NCI-H748 (cell line): ENCODE data around the gene OR5AC2.
A peak's percentile ranks its signal among the peaks of the same experiment; 100 is the strongest.

Experiments
- DNase-seq: peaks from one replicate; lab custom pipeline; 2025; ENCODE audit not compliant: unreplicated experiment; lab: John Stamatoyannopoulos, UW

OR5AC2 gene, protein sequence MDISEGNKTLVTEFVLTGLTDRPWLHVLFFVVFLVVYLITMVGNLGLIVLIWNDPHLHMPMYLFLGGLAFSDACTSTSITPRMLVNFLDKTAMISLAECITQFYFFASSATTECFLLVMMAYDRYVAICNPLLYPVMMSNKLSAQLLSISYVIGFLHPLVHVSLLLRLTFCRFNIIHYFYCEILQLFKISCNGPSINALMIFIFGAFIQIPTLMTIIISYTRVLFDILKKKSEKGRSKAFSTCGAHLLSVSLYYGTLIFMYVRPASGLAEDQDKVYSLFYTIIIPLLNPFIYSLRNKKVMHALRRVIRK

DNA sequence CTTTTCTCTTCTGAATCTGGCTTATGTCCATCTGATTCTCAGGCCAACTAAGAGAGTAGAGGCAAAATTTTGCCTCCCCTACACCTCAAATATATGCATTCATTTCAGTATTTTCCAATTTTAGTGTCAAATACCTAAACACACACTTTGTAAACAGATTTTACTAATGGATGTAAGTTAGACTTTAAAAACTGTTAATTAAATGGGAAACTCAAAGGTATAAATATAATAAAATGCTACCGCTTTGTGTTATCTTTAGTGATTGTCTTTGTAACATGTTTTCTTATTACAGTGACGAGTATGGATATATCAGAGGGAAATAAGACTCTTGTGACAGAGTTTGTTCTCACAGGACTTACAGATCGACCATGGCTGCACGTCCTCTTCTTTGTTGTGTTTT, at the start of gene OR5AC2:
OR5AC2 (plus strand) TSS at position 301 of the 400 bp plus-strand sequence; CDS start at position 301, 0 bp downstream.
- no peak for DNase-seq

DNA sequence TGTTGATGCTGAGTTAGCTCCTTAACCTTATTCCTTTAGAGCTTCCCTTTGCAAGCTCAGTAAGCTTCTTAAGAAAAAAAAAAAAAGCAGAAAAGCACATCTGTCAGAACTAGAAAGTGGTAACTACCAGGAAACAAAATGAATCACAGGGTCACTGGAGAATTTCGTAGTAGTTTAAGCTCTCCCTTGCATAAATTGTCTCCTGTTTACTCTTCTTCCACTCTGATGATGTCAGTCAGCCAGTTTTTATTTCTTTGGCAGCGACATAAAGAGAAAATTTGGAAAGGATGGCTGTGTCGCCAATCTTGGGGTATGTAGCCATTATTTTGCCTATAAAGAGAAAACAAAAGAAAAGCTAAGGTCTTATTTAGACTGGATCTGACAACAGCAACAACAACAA, 48.7 kb upstream of the OR5AC2 start:
- DNase-seq, result no peak

DNA sequence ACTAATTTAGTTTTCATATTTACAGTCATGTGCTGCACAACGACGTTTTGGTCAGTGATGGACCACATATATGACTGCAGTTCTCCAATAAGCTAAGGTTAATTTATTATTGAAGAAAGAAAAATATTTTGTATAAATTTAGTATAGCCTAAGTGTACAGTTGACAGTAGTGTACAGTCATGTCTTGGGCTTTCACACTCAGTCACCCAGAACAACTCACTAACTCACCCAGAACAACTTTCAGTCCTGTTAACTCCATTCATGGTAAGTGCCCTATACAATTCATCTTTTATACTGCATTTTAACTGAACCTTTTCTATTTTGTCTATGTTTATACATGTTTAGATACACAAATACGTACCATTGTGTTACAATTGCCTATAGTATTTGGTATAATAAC, 48.1 kb upstream of the OR5AC2 start:
- no peak for DNase-seq

DNA sequence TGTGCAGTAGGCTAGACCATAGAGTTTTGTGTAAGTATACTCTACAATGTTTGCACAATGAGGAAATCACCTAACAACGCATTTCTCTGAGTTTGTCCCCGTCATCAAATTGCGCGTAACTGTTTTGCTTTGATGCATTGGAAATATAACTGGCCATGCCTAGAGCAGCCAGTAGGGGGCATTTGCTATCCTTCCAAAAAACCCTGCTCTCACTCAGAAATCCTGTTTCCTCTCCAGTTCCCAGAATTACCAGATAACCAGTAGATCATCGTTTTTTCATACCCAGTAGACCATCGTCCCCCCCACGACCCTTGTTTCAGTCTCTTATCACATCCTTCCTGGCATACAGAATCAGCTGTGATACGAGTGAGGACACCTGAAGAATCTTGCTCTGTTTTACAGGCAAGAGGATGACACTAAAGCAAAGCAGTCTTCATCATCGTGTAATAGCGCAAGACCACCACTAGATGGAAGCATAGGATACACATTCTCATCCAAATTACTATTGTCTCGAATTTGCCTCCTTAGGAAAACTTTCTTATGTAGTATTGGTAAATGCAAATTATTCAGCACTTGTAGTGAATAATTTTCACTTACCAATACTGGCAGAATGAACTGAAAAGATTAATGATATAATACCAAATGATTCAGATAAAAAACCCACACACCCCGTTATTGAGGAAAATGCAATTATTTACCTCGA, 47.5 kb upstream of the OR5AC2 start:
- DNase-seq, result peak; percentile 70

DNA sequence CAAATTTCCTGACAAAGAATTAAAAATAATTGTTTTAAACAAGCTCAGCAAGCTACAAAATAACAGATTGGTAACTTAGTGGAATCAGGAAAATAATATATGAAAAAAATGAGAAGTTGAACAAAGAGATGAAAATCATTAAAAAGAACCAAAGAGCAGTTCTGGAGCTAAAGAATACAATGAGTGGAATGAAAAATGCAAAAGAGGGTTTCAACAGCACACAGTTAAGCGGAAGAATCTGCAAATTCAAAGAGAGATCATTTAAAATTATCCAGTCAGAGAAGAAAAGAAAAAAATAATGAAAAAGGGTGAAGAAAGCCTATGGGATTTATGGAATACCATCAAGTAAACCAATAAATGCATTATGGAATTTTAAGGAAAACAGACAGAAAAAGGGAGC, 45.6 kb upstream of the OR5AC2 start:
- no peak for DNase-seq

DNA sequence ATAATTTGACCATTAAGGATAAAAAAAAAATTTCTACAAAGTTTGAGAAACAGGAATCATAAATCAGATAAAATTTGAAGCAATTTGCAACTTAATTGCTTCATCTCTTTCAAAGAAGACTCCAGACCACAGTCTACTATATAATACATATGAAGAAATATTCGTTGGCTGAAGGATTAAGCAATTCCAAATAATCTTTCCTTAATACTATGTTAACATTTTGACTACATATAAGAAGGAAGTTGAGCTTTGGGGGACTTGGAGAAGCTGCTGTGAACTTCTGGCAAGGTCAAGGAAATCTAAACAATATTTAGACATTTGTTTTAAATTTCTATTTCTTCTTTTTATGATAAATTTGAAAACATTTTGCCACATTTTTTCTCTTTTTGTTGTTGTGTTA, 38.4 kb upstream of the OR5AC2 start:
- no peak for DNase-seq

DNA sequence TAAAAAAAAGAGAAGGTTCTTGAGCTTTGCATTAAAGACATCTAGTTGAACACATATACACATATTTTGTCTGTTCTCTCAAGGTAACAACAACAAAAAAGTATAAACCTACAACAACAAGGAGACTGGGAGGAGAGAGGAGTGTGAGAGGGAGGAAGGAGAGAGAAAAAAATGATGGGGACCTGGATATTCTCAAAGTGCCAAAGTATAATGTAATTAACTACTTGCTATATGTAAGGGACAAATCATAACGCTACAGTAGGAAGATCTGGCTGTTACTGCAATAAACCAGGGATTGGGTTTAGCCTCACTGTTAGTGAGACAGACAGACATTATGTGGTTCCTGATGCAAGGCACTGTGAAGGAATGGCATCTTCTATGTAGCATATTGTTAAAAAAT, 37.7 kb upstream of the OR5AC2 start:
- no peak for DNase-seq

DNA sequence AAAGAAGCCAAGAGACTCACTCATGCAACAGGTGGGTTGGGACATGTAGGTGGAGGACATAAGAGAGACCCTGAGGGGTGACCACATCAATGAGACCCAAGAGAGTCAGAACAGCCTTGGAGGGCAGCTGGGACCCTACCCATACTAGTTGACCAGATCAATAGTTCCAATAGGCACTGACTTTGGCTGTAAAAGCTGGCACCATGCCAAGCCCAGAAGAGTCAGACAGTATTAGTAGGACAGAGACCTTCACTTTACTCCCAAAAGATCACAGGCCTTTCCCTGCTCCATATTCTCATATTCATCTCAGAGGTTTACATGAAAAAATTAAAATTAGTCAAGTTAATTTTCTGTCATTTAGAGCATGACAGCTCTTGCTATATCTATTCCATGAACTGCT, 30.9 kb upstream of the OR5AC2 start:
- no peak for DNase-seq

DNA sequence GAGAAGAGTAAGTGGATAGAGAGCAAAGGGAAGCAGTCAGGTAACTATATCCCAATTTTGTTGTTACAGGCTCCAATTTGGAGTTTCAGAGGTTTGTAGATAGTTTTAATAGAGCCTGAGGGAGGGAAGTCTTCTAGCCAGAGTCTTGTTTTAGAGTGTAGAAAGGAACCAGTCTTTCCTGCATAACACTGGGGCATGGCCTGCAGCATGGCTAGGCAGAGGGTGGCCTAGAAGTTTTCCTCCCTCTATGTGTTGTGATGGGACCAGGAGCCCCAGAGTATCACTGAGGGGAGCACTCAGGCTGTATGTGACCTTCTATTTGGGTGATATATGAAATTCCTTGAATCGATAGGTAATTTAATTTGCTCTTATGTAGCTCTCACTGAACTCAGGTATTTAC, 29.3 kb upstream of the OR5AC2 start:
- no peak for DNase-seq

DNA sequence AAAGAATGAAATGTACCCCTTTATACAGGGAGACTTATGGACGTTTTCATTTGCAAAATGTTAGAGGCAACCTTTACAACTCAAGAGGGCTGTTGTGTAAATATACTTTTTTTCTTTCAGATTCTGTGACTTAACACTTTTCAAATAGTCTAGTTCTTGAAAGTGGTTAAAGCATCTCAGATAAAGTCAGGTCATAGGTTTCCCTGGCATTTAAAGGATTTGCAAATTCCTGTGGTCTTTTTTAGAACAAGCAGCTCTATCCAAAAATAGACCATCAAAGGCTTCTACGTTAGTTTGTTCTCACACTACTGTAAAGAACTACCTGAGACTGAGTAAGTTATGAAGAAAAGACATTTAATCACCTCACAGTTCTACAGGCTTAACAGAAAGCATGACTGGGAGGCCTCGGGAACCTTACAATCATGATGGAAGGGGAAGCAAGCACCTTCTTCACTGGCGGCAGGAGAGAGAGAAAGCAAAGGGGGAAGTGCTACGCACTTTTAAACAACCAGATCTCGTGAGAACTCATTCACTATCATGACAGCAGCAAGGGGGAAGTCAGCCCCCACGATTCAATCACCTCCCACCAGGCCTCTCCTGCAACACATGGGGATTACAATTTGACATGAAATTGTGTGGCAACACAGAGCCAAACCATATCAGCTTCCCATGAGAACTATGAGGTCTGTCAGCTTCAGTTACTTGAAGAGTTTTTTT, 28.6 kb upstream of the OR5AC2 start:
- no peak for DNase-seq

DNA sequence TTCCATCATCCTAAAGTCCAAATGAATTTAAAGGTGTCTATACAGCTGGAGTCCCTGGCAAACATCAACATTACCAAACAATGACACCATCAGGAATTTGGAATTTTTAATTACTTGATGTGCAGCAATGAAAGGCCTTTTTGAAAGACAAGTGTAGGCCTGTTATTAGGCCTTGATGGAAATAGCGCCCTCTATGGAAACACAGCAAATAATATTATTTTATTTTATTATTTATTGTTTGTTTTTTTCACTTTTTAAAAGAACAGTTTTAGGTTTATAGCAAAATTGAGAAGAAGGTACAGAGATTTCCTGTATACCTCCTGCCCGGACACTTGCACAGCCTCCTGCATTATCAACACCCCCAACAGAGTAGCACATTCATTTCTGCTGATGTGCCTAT, 18.1 kb upstream of the OR5AC2 start:
- no peak for DNase-seq

DNA sequence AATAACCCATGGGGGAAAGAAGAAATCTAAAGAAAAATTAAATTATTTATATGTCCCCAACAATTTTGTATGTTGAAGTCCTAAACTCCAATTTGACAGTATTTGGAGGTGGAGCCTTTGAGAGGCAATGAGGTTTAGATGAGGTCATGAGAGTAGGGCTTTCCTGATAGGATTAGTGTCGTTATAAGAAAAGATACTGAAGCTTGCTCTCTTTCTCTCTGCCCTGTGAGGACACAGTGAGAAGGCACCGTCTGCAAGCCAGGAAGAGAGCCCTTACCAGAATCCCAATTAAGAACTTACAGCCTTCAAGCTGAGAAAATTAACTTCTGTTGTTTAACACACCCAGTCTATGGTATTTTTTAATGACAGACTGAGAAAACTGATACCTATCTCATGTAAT, 16.1 kb upstream of the OR5AC2 start:
- no peak for DNase-seq

DNA sequence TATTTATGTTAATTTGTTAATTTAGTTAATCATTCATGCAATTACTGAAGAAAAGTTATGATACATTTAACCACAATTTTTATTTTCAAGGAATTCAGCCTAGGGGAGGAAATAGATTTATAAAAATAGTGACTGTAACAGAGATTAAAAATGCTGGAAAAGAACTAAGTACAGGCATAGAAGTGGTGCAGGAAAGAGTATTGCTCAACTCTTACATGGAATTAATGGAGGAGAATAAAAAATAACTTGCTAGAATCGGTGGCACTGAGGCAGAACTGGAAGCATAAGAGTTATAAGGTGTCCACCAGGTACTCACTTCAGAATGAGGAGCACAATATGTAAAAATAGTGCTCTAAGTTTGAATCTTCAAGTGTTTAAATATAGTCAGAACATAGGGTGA, 13.5 kb upstream of the OR5AC2 start:
- DNase-seq, result no peak

DNA sequence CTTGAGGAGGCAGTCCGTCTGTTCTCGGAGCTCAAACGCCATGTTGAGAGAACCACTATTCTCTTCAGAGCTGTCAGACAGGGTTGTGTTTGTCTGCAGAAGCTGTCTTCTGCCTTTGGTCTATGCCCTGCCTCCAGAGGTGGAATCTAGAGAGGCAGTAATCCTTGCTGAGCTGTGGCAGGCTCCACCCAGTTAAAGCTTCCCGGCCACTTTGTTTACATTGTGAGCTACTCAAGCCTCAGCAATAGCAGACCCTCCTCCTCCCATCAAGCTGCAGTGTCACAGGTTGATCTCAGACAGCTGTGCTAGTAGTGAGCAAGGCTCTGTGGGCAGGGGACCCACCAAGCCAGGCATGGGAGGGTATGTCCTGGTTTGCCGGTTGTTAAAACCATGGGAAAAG, 8.9 kb downstream of the OR5AC2 start:
- peak; percentile 1 for DNase-seq

DNA sequence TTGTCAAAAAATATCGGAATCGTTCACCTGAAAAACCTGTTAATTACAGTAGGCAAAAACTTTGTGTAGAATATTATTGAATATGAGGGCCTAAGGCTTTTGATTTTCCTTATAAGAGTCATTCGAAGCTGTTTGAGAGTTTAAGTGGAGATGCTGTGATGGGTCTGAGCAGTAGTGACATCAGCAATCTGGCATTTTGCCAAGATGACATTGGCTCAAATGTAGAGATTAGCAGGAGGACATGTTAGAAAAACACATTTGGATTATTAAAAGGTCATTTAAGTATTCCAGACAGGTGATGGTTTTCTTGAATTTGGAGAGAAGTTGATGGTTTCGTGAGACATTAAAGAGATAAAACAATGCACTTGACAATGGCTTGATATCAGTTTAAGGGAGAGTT, 12.9 kb downstream of the OR5AC2 start:
- no peak for DNase-seq

DNA sequence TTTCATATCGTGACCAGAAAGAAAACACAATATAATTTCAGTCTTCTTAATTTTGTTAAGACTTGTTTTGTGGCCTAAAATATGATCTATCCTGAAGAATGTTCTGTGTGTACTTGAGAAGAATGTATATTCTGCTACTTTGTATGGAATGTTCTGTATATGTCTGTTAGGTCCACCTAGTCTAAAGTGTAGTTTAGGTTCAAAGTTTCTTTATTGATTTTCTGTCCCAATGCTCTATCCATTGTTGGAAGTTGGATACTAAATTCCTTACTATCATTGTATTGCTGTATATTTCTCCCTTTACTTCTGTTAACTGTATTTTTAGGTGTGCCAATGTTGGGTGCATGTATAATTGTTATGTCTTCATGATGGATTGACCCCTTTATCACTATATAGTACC, 21.2 kb downstream of the OR5AC2 start:
- no peak for DNase-seq

DNA sequence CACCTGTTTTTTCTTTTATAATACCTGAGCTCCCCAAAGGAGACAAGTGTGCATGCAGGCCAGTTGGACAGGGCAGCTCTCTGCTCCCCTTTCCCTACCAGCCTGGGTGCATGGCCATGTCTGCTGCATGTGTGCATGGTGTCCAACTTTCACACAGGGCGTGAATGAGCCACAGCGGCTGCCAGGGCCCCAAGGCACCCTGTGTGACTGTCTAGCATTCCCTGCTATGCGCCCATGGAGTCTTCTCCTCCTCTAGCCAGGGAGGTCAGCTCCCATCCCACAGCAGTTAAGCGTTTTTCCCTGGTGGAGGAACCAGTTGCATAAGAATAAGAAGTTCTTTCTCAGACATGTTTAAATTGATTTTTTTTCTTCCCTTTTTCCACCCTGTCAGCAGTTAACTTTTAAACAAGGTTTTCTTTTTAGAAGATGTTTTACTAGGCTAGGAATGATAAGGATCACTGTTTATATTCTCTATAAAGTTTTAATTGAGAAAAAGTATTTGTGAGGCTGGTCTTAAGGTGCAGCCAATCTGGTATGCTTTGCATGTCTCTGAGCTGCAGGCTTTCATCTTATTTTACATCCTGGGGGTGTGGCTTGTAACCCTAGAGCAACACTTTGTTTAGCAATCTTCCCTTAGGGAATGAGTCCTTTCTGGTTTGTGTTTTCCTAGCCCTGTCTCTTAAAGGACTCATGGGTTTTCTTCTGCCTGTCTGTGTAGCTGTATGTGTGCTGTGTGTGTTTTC, 23.0 kb downstream of the OR5AC2 start:
- no peak for DNase-seq

DNA sequence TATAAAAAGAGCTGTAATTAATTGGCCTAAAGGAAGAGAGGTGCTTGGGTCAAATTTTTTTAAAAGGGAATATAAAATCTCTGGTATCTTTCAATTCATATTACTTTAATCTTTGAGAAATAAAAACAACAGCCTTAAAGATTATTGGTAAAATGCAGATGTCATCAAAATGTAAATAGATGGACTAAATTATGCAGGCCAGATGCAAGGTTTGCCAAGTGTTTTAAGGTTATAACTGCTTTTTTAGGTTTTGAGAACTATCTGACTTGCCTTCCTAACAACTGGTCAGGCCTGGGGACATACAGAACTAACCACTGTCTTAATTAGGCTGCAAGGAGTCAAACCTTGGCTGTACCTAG, 23.6 kb downstream of the OR5AC2 start:
- DNase-seq, result no peak

DNA sequence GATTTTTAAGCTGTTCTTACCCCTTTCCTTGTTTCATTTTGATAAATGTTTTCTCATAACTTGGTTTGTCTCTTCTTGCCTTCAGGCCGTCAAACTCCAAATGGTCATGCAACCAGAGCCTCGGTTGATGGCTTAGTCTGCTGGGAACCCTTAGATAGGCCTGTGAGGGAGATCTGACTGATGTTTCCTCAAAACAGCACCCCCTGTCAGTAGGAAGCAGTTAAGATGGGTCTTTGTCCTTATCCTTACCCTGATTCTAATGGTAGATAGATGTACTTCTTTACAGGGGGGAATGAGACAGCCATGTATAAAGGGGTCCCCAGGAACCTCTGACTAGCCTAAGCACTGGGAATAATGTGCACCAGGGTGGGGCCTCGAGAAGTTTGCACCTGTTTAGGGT, 27.3 kb downstream of the OR5AC2 start:
- DNase-seq, result no peak

DNA sequence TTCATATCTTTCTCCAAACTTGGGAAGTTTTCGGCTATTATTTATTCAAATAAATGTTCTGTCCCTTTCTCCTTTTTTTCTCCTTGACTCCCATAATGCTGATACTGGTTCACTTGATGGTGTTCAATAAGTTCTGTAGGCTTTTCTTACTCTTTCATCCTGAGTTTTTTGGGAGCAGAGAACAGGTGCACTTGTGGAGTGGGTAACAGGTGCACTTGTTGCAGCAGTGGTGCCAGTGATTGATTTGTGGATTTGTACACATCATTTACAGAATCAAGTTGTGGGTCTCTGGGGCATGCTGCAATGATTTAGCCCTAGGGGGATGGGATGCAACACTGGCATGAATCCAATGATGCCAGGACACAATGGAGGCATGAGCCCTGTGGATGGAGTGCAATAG, 28.7 kb downstream of the OR5AC2 start:
- DNase-seq, result no peak

DNA sequence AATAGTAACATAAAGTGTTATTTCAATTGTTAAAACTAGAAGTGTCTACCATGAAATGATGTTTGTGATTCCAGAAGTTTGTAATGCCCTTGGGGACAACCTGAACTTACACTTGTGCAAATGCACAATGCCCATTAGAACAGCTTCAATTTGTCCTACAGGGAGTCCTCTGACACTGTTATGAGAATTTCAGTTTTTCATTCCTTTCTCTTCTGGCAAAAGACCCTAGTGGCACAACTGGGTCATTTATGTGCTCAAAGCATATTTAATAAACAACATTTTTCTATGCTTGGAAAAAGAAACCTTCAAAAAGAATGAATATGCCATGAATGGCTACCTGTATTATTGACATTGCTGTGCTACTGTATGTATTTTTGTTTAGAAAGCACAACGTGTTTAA, 43.4 kb downstream of the OR5AC2 start, which contains the start of gene OR5H1:
OR5H1 (plus strand) TSS at position 301 of the 400 bp plus-strand sequence. CDS start 1,977 bp downstream, outside the sequence.
- no peak for DNase-seq
